Measurements from ENCODE around the gene SERPINB4. TPM values are rescaled to one million over a fixed set of nuclear protein-coding genes. Genes with fewer than 3 reads are reported as not detected.
"Not testable (repeated sequence)": the region's sequence is repeated elsewhere in the genome, so short reads cannot be mapped to it uniquely, and the experiment has no call there.

SERPINB4 gene
- total and polyA plus RNA-seq, 5 experiments from 2014 or later = not detected

GRCh38 chr18:63661750-63662149 is 17.7 kb upstream of the SERPINB4 start, which contains the start of gene SERPINB3:
Gene SERPINB3, minus strand, starts transcription at chr18:63661893. Its CDS starts 677 bp downstream, at chr18:63661216.
- H3K27ac Mint-ChIP-seq, H3K36me3 Mint-ChIP-seq, POLR2A ChIA-PET, DNase-seq, H3K4me1 Mint-ChIP-seq, ATAC-seq, H3K4me3 Mint-ChIP-seq: not testable (repeated sequence)
- H3K27me3 Mint-ChIP-seq = peaks cover 0 to 13% (median 2%) of the 10 kb centered on the region in 5 donors
- peaks cover 3 to 24% (median 12%) of the 10 kb centered on the region in 9 donors for H3K9me3 Mint-ChIP-seq

DNA sequence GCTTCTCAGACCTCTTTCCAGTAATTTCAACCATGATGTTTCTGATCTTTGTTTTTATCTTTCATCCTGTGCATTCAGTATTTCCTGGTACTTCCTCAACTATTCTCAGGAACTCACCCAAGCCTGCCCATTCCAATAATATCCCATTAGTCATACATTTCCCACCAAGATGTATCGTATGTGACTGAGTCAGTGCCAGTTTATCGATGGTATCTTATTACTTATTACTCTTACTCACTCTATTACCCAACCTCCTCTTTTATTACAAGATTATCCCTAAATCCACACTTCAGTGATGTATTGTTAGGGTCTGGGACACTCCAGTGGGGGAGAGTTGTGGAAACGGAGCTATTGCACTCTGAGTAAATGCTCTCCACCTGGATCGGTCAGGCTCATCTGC is 14.9 kb upstream of the SERPINB4 start:
- POLR2A ChIA-PET, H3K4me3 Mint-ChIP-seq, H3K36me3 Mint-ChIP-seq, H3K27me3 Mint-ChIP-seq, H3K27ac Mint-ChIP-seq, H3K4me1 Mint-ChIP-seq, DNase-seq, ATAC-seq, H3K9me3 Mint-ChIP-seq: not testable (repeated sequence)

DNA sequence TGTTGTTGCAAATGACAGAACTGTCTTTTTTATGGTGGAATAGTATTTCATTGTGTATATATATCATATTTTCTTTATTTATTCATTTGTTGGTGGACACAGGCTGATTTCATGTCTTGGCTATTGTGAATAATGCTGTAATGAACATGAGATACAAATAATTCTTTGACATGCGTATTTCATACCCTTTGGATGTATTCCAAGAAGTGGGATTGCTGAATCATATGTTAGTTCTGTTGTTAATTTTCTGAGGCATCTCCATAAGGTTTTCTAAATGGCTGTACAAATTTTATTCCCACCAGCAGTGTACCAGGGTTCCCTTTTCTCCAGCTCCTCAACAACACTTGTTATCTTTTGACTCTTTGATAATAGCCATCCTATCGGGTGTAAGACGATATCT is 6.2 kb upstream of the SERPINB4 start:
- DNase-seq, H3K27ac Mint-ChIP-seq, POLR2A ChIA-PET, H3K9me3 Mint-ChIP-seq, H3K36me3 Mint-ChIP-seq, ATAC-seq, H3K4me1 Mint-ChIP-seq, H3K4me3 Mint-ChIP-seq: not testable (repeated sequence)
- peaks cover 0 to 21% (median 7%) of the 10 kb centered on the region in 5 donors for H3K27me3 Mint-ChIP-seq

- Mint-ChIP-seq H3K27me3 (peaks cover 0 to 21% (median 7%) of the 10 kb centered on the region in 5 donors), H3K36me3 (no peaks in the 10 kb centered on the region)
- no peak for DNase-seq
Observed at GRCh38 chr18:63648241-63648640, 4.2 kb upstream of the SERPINB4 start.

GRCh38 chr18:63646936-63647335 is 2.9 kb upstream of the SERPINB4 start:
- Mint-ChIP-seq H3K27me3 (peaks cover 0 to 24% (median 6%) of the 10 kb centered on the region in 5 donors), H3K9me3 (peaks cover 0 to 3% (median 0%) of the 10 kb centered on the region in 9 donors), H3K36me3 (no peaks in the 10 kb centered on the region), H3K4me3 (no peak overlapping the region), H3K4me1 (no peaks in the 10 kb centered on the region), H3K27ac (no peak overlapping the region)
- ATAC-seq (no peak), DNase-seq (no peak)
- POLR2A ChIA-PET = no interaction called here

More at GRCh38 chr18:63648241-63648640, 4.2 kb upstream of the SERPINB4 start:
- POLR2A ChIA-PET = no interaction called here
- H3K4me3 Mint-ChIP-seq = no peak overlapping the region
- peaks cover 0 to 3% (median 0%) of the 10 kb centered on the region in 9 donors for H3K9me3 Mint-ChIP-seq
- no peak overlapping the region for H3K27ac Mint-ChIP-seq
- no peaks in the 10 kb centered on the region for H3K4me1 Mint-ChIP-seq
- no peak for ATAC-seq

DNA sequence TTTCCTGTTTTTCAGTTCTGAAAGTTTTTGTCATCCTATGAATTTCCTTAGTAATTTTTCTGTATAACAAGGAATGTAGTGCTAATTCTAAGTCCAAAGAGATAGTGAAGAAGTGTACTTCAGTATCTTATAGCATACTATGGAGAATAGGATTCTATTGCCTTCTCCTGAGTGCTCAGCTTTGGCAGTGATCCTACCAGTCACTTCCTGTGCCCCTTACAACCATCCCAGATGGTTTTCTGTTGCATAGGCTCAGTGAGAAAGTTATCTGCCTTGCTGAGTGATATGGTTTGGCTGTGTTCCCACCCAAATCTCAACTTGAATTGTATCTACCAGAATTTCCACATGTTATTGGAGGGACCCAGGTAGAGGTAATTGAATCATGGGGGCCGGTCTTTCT is 638 bp upstream of the SERPINB4 start:
- DNase-seq, H3K4me3 Mint-ChIP-seq, POLR2A ChIA-PET, ATAC-seq, H3K27ac Mint-ChIP-seq, H3K4me1 Mint-ChIP-seq, H3K9me3 Mint-ChIP-seq, H3K36me3 Mint-ChIP-seq: not testable (repeated sequence)
- H3K27me3 Mint-ChIP-seq = peaks cover 0 to 19% (median 6%) of the 10 kb centered on the region in 5 donors

- POLR2A ChIA-PET, H3K27ac Mint-ChIP-seq, H3K36me3 Mint-ChIP-seq, DNase-seq, H3K9me3 Mint-ChIP-seq, H3K4me1 Mint-ChIP-seq, ATAC-seq, H3K4me3 Mint-ChIP-seq: not testable (repeated sequence)
- peaks cover 0 to 14% (median 6%) of the 10 kb centered on the region in 5 donors for H3K27me3 Mint-ChIP-seq
Observed at GRCh38 chr18:63642668-63643356, 1.2 kb downstream of the SERPINB4 start.

GRCh38 chr18:63641157-63641680 is 2.8 kb downstream of the SERPINB4 start:
- H3K9me3 Mint-ChIP-seq, POLR2A ChIA-PET, H3K27me3 Mint-ChIP-seq, DNase-seq, H3K36me3 Mint-ChIP-seq, ATAC-seq, H3K4me1 Mint-ChIP-seq, H3K4me3 Mint-ChIP-seq, H3K27ac Mint-ChIP-seq: not testable (repeated sequence)

DNA sequence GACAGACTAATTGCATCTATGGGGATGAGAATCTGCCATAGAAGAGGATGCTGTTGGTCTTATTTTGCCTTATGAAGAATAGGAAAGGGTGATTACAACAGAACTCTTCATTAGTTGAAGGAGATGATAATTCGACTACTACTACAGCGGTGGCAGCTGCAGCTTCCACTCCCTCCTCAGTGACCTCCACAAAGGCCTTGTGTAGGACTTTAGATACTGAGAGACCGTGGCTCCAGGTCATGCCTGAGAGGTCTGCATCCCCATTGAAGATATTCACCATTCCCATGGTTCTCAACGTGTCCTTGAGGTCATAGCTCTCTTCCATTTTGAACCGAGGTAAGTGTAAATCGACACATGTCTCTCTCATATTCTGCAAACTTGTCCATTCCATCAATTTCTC is 6.4 kb downstream of the SERPINB4 start:
- Mint-ChIP-seq H3K9me3 (peaks cover 0 to under 1% (median 0%) of the 10 kb centered on the region in 9 donors), H3K4me1 (no peaks in the 10 kb centered on the region), H3K36me3 (no peaks in the 10 kb centered on the region), H3K4me3 (no peak overlapping the region), H3K27ac (no peak overlapping the region), H3K27me3 (no peaks in the 10 kb centered on the region)
- POLR2A ChIA-PET = no interaction called here
- ATAC-seq (no peak), DNase-seq (no peak)

DNA sequence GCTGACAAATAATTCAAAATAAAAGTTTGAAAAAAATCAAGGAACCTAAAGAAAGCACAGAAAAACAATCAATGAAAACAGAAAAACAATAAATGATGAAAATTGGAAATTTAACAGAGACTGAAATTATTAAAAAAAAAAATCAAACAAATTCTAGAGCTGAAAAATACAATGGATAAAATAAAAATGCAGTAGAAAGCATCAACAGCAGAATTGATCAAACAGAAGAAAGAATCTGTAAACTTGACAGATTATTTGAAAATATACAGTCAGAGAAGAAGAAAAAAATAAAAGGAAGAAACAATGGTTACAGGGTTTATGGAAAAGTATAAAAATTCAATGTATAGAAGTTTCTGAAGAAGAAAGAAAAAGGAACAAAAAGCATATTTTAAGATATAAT is 16.2 kb downstream of the SERPINB4 start:
- POLR2A ChIA-PET = no interaction called here

GRCh38 chr18:63626431-63626830 is 17.6 kb downstream of the SERPINB4 start:
- H3K9me3 Mint-ChIP-seq = peaks cover 7 to 68% (median 33%) of the 10 kb centered on the region in 9 donors
- no peak for ATAC-seq
- no peak for DNase-seq
- H3K4me1 Mint-ChIP-seq = no peaks in the 10 kb centered on the region
- H3K27me3 Mint-ChIP-seq = peaks cover 0 to 19% (median 7%) of the 10 kb centered on the region in 5 donors
- peaks cover 0 to 28% (median 8%) of the 10 kb centered on the region in 3 donors for H3K36me3 Mint-ChIP-seq
- no peak overlapping the region for H3K4me3 Mint-ChIP-seq
- no peak overlapping the region for H3K27ac Mint-ChIP-seq
- POLR2A ChIA-PET = no interaction called here

More for the DNA sequence above, 16.2 kb downstream of the SERPINB4 start:
- H3K4me3 Mint-ChIP-seq = no peak overlapping the region
- H3K9me3 Mint-ChIP-seq = peaks cover 12 to 67% (median 36%) of the 10 kb centered on the region in 9 donors
- H3K27me3 Mint-ChIP-seq = peaks cover 0 to 17% (median 6%) of the 10 kb centered on the region in 5 donors
- DNase-seq = no peak
- H3K4me1 Mint-ChIP-seq = no peaks in the 10 kb centered on the region
- no peak overlapping the region for H3K27ac Mint-ChIP-seq
- peaks cover 0 to 27% (median 8%) of the 10 kb centered on the region in 3 donors for H3K36me3 Mint-ChIP-seq
- ATAC-seq = no peak

GRCh38 chr18:63624863-63625262 is 19.2 kb downstream of the SERPINB4 start:
- ATAC-seq = no peak
- Mint-ChIP-seq H3K4me3 (no peak overlapping the region), H3K27me3 (peaks cover 0 to 19% (median 7%) of the 10 kb centered on the region in 5 donors), H3K27ac (no peak overlapping the region), H3K36me3 (peaks cover 0 to 28% (median 10%) of the 10 kb centered on the region in 3 donors), H3K9me3 (peaks cover 7 to 70% (median 37%) of the 10 kb centered on the region in 9 donors), H3K4me1 (no peaks in the 10 kb centered on the region)
- POLR2A ChIA-PET = no interaction called here
- DNase-seq = no peak

DNA sequence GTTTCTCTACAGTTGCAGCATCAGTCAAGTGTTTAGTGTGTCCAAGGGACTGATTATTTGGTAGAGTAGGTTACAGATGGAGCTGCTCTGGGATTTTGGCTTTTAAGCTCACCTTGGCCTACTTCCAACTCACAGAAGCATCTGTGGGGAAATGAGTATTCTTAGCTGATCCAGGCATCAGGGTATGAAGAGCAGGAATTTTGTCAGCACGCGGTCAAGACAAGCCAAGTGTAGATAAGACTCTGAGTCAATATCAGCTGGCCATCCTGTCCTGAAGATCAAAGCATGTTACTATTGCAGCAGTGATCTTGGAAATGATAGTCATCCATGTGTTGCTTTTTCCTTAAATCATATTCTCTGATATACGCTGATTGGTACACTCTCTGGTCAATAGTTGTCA is 24.4 kb downstream of the SERPINB4 start:
- H3K4me3 Mint-ChIP-seq = no peak overlapping the region
- DNase-seq (no peak), ATAC-seq (no peak)
- peaks cover 0 to 12% (median 6%) of the 10 kb centered on the region in 3 donors for H3K36me3 Mint-ChIP-seq
- POLR2A ChIA-PET = no interaction called here
- peaks cover 0 to 33% (median 12%) of the 10 kb centered on the region in 9 donors for H3K9me3 Mint-ChIP-seq
- peaks cover 0 to 11% (median 7%) of the 10 kb centered on the region in 5 donors for H3K27me3 Mint-ChIP-seq
- no peaks in the 10 kb centered on the region for H3K4me1 Mint-ChIP-seq
- no peak overlapping the region for H3K27ac Mint-ChIP-seq

All from naive thymus-derived CD8-positive, alpha-beta T cell (primary cell).